Heart left ventricle (tissue), 16 donors: ENCODE results near the gene FAAP20. TPM values are rescaled to one million over a fixed set of nuclear protein-coding genes. Genes with fewer than 3 reads are reported as not detected.

Experiments used
- ATAC-seq, 4 donors: fragments of 200-7000 bp; cut with Tn5 transposase; one replicate each; pipeline ENCODE4 v1.9.1; 2020 to 2022; ENCODE audit warnings: moderate library complexity in 4 of 4, mild to moderate bottlenecking in 3 of 4, moderate number of reproducible peaks in 1 of 4
- DNase-seq, 5 donors: peaks; one replicate each; pipeline ENCODE4 v3.0.0-alpha.2; 2020
- H3K27ac ChIP-seq, 12 donors: fragments of 200-600 bp; sonication (generic) in 4 of 12; one replicate each; pipeline versions ENCODE4 v1.5.0 to v1.8.0; 2016 to 2022; ENCODE audit warnings: mild to moderate bottlenecking in 2 of 12
- H3K27me3 ChIP-seq, 9 donors: fragments of 200-600 bp; sonication (generic) in 2 of 9; one replicate each; pipeline versions ENCODE4 v1.5.1 to v1.8.0; 2016 to 2022; ENCODE audit warnings: mild to moderate bottlenecking in 3 of 9
- H3K36me3 ChIP-seq, 9 donors: fragments of 200-600 bp; sonication (generic) in 2 of 9; one replicate each; pipeline versions ENCODE4 v1.5.0 to v1.8.0; 2018 to 2022; ENCODE audit warnings: mild to moderate bottlenecking in 2 of 9
- H3K4me1 ChIP-seq, 12 donors: fragments of 200-600 bp; sonication (generic) in 4 of 12; one replicate each; pipeline versions ENCODE4 v1.5.0 to v1.8.0; 2016 to 2022; ENCODE audit warnings: mild to moderate bottlenecking in 3 of 12
- H3K4me3 ChIP-seq, 12 donors: fragments of 200-600 bp; sonication (generic) in 4 of 12; one replicate each; pipeline versions ENCODE4 v1.5.0 to v1.8.0; 2017 to 2022; ENCODE audit warnings: mild to moderate bottlenecking in 9 of 12, moderate library complexity in 4 of 12
- H3K9me3 ChIP-seq, 12 donors: fragments of 200-600 bp; sonication (generic) in 4 of 12; one replicate each; pipeline versions ENCODE4 v1.5.0 to v1.8.0; 2016 to 2022; ENCODE audit warnings: mild to moderate bottlenecking in 1 of 12
- CTCF ChIP-seq, 12 donors: fragments of 200-600 bp; sonication (generic) in 4 of 12; IDR thresholded peaks; one replicate each; pipeline versions ENCODE4 v1.5.0 to v1.8.0; 2018 to 2022; ENCODE audit warnings: antibody characterized with exemption in 12 of 12, mild to moderate bottlenecking in 5 of 12
- POLR2A ChIP-seq, 2 donors: fragments of 450-650 bp; IDR thresholded peaks; one replicate each; pipeline ENCODE4 v1.6.1; 2017; ENCODE audit warnings: antibody characterized with exemption in 2 of 2, mild to moderate bottlenecking in 2 of 2, moderate library complexity in 2 of 2
- WGBS, 4 donors: extraction: QIAGEN DNeasy Blood & Tissue Kit in 2 of 4; methylation state at CpG; one replicate each; pipeline versions ENCODE4 v1.1.5 to v1.1.7; 2013 to 2018; 5-methylcytosine and 5-hydroxymethylcytosine counted together
- intact Hi-C, 10 donors: fragments of 100-400 bp; cut with DNase I; formaldehyde crosslinking; loops; one replicate each; pipeline versions ENCODE4 v1.11.1 to v1.14.2; 2022
- polyA plus RNA-seq, 2 donors: library from polyadenylated mRNA; stranded (reverse); fragments of 200-250 nt; gene quantifications; one replicate each; pipeline ENCODE4 v1.2.3, GENCODE V29; 2013
- total RNA-seq, 9 donors: library from RNA; depleted of rRNA in 2 of 9; stranded (reverse); fragments of >200 nt in 2 of 9; fragmentation: NEBNext Ultra II Directional in 3 of 9; extraction: Animal tissue kit (Norgen Biotek cat#: 25700) in 3 of 9; gene quantifications; one replicate each; pipeline versions ENCODE4 v1.1.0 to v1.2.4, GENCODE V29; 2016 to 2023
- donor health status: ischemic (EF 13 %, LVEDD 7.1; RV severe dilation, severe dysfunction).
- donor health status: healthy with polysubstance abuse.
- donor health status: DM: no; HTN: yes; CAD: no.
- donor health status: DM: no; HTN: no; CAD: no.
- donor health status: ischemic (EF 25% LVEDD 6.9; RV normal size, moderate dysfunction).
- donor health status: ischemic (EF 25% LVEDD 5.7; RV mildly dilated, moderate dysfunction).
- donor health status: healthy.
- donor health status: DM: yes; HTN: yes; CAD: no.
- donor health status: ischemic (EF 35%, LVEDD 5.7; RV mildly dilated, moderate dysfunction).
- donor health status: nonischemic (EF 11% LVEDD 7.7; RV severe dilation, severe dysfunction).
- donor health status: DM: yes; HTN: yes; CAD: no.
- donor health status: PGD.
- donor health status: ischemic (EF 29% LVEDD 5.4; RV normal size, mild dysfunction).
- donor health status: nonischemic (EF 23%, LVEDD 6.1; RV moderate dilation, normal function).

The FAAP20 gene
- total and polyA plus RNA-seq, 11 donors = 20.9 to 61.3 (median 36.6) TPM

- intact Hi-C loops = no loop called here
- peak overlapping the region in 1 of 12 donors; percentile 30 for H3K4me3 ChIP-seq
- no peak overlapping the region for H3K27ac ChIP-seq
- no peaks in the 10 kb centered on the region for H3K9me3 ChIP-seq
- ATAC-seq = peak in 3 of 4 donors; percentile 47 to 76 (median 69)
- DNase-seq = no peak
- TF ChIP-seq CTCF (IDR thresholded peaks at IDR 0.05) (no peak), POLR2A (IDR thresholded peaks at IDR 0.05) (no peak)
- H3K36me3 ChIP-seq = no peaks in the 10 kb centered on the region
- no peaks in the 10 kb centered on the region for H3K27me3 ChIP-seq
- 22 to 43% (median 35%) methylated on average over 6 of the region's 6 CpGs for WGBS, 4 donors
- H3K4me1 ChIP-seq = peaks cover 0 to 12% (median 0%) of the 10 kb centered on the region in 12 donors
These were observed 38.8 kb downstream of the FAAP20 start for GRCh38 chr1:2155788-2156187.

- intact Hi-C loops = no loop called here
These were observed 39.4 kb downstream of the FAAP20 start for GRCh38 chr1:2155147-2155598.

GRCh38 chr1:2154022-2154421 is 40.5 kb downstream of the FAAP20 start:
- H3K4me3 ChIP-seq = no peak overlapping the region
- H3K27ac ChIP-seq = no peak overlapping the region
- ATAC-seq (no peak), DNase-seq (no peak)
- 95 to 97% (median 95%) methylated on average over 17 to 21 of the region's 21 CpGs for WGBS, 4 donors
- no peaks in the 10 kb centered on the region for H3K36me3 ChIP-seq
- H3K27me3 ChIP-seq = no peaks in the 10 kb centered on the region
- H3K4me1 ChIP-seq = peaks cover 0 to 25% (median 0%) of the 10 kb centered on the region in 12 donors
- intact Hi-C loops = no loop called here
- TF ChIP-seq CTCF (IDR thresholded peaks at IDR 0.05) = no peak
- no peak for TF ChIP-seq POLR2A (IDR thresholded peaks at IDR 0.05)
- no peaks in the 10 kb centered on the region for H3K9me3 ChIP-seq

More at GRCh38 chr1:2155147-2155598, 39.4 kb downstream of the FAAP20 start:
- Histone ChIP-seq H3K27ac (no peak overlapping the region), H3K9me3 (no peaks in the 10 kb centered on the region), H3K27me3 (no peaks in the 10 kb centered on the region), H3K36me3 (no peaks in the 10 kb centered on the region), H3K4me3 (no peak overlapping the region), H3K4me1 (peaks cover 0 to 18% (median 0%) of the 10 kb centered on the region in 12 donors)
- WGBS, 4 donors = 96 to 99% (median 98%) methylated on average over 10 of the region's 10 CpGs
- no peak for TF ChIP-seq POLR2A (IDR thresholded peaks at IDR 0.05)
- no peak for TF ChIP-seq CTCF (IDR thresholded peaks at IDR 0.05)
- ATAC-seq (no peak), DNase-seq (no peak)

- Histone ChIP-seq H3K36me3 (no peaks in the 10 kb centered on the region), H3K4me3 (no peak overlapping the region), H3K27ac (no peak overlapping the region), H3K4me1 (peaks cover 0 to 33% (median 0%) of the 10 kb centered on the region in 12 donors), H3K9me3 (no peaks in the 10 kb centered on the region), H3K27me3 (no peaks in the 10 kb centered on the region)
- ATAC-seq (no peak), DNase-seq (no peak)
- TF ChIP-seq CTCF (IDR thresholded peaks at IDR 0.05) = no peak
- no peak for TF ChIP-seq POLR2A (IDR thresholded peaks at IDR 0.05)
- 83 to 94% (median 91%) methylated on average over 11 of the region's 11 CpGs for WGBS, 4 donors
- intact Hi-C loops = no loop called here
These were observed 41.6 kb downstream of the FAAP20 start for GRCh38 chr1:2152954-2153353.
